Activated CD4-positive, CD25-positive, alpha-beta regulatory T cell treated with anti-CD3 and anti-CD28 coated beads, Interleukin-2, amount 50 U/mL, for 16 hours (primary cell): ENCODE data around the gene NUP107.

Experiments
- DNase-seq: peaks from one replicate; pipeline ENCODE4 v3.0.0-alpha.2; 2020; ENCODE audit warnings: low read depth, low spot score

Gene NUP107

DNA sequence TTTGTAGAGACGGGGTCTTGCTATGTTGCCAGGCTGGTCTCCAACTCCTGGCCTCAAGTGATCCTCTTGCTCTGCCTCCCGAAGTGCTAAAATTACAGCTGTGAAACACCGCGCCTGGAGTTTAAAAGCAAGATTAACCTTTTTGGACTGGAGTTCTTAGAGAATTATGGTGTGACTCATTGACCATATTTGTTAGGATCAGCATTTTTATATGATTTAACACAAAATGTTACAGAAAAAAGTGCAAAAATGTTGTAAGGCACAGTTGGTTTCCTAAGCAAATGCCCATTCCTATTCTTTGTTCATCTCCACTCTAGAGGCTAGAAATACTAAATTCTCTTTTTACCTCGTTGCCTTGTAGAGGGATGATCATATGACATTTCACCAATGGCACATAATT lies 86.8 kb downstream of the NUP107 start:
- no peak for DNase-seq

DNA sequence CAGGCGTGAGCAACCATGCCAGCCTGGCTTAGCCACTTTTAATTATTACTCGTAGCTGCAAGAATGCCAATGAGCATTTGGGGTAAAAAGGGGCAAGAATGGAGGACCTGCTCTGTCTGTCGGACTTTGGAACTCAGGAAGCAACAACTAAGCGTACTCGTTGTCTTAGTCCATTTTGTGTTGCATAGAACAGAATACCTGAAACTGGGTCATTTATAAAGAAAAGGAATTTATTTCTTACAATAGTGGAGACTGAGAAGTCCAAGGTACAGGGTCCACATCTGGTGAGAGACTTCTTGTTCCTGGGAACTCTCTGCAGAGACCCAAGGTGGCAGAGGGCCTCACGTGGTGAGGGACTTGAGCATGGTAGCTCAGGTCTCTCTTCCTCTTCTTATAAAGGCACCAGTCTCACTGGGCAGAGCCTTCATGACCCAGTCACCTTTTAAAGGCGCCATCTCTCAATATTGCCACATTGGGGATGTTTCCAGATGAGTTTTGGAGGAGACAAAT lies 88.4 kb downstream of the NUP107 start:
- DNase-seq = no peak

DNA sequence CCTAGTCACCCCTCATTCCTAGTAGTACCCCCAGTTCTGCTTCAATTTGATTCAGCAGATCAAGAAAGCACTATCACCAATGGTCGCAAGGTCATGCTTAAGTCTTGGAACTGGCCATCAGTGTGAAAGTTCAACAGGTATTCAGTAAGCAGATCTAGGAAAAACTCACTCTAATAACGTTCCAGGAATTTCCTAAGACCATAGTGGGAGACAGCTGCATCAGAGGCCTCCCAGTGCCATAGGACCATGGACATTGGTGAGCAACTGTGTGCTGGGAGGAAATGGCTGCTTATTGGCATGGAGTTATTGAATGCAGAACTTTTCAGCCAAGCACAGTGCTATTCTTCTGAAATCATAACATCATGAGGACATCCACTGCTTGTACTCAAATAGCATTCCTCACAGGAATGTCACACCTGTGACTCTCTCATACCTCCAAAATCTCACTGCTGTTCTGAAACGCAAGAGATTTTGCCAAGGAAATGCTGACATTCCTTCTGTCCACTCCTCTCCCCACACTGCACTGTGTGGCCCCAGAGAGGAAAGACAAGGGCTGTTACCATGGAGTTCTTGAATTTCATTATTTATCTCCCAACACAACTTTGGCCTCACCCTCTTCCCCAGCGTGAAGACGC lies 90.3 kb downstream of the NUP107 start:
- DNase-seq = no peak

DNA sequence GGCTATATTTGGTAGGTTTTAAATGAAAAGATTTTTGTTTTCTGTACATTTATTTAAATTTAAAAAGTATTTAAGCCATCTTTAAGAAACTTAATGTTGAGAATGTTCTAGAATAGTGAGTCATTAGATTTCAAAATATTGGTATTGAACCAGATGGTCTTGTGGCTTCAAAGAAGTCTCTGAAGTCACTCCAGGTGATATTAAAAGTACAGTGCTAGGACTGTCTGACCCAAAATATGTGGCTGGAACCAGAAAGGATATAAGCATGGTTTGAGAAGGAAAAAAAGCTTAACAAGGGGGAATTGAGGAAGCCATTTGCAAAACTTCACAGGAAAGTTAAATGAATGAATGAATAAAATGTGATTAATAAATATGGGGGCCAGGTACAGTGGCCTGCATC lies 92.5 kb downstream of the NUP107 start:
- DNase-seq = no peak

DNA sequence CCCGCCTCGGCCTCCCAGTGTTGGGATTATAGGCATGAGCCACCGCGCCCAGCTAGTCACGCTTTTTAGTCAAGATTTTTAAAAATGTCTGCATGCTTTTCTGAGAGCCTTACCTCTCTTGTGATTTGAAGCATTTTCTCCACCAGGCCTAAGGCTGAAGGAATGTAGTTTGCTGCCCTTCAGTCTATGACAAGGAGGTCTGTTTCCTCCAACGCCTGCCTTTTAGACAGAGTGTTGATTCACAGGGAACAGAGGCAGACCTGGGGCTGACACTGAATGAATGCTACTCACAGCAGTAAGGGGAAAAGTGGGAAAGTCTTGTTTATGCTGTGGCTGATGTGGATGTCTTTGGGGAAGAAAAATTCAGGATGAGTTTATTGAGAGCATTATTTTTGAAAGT lies 94.0 kb downstream of the NUP107 start:
- no peak for DNase-seq

DNA sequence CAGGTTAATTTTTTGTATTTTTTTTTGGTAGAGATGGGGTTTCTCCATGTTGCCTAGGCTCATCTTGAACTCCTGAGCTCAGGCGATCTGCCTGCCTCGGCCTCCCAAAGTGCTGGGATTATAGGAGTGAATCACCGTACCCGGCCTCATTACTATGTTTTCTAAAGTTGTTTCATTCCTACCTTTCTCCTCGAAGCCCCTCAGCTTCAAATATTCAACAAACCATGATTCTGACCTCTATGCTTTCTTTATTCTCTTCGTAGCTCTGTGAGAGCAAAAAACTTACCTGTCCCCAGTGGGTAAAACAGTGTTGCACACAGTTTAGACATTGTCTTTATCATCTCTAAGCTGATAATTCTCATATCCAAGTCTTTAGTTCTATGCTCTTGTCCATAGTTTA lies 95.0 kb downstream of the NUP107 start:
- no peak for DNase-seq

DNA sequence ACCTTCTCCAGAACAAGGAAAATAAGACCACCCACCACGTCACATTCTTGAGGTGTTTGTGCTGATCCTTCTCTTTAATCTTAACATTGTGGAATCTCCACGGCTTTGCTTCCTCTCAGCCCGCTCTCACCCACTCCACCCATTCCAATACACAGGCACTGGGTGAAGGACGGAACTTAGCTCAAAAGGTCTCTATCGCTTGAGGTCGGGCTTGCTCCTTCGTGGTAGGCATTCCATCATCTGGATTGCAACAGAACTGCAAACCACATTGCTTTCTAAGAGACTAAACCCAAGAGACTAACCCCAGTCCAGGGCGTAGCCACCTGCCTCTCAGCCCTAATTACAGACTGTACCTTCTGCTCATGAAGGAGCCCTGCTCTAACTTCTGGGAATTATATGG lies 97.2 kb downstream of the NUP107 start:
- DNase-seq = no peak

DNA sequence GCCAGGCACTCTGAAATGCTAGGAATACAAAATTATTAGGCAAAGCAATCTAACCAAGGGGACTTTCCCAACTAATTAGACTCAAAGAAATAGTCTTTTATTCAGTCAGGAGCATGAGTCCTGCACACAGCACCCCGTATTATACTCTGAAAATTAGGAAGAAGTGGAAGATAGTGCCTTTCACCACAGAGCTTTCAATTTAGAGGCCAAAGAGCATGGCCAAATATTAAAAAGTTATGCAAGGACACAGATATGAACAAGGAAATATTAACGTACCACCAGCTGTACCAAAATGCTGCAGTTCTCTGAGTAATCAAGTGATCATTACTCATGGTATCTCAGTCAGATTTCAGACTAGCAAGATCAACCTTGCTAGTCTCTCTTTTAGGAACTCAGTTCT lies 98.6 kb downstream of the NUP107 start:
- DNase-seq = no peak

DNA sequence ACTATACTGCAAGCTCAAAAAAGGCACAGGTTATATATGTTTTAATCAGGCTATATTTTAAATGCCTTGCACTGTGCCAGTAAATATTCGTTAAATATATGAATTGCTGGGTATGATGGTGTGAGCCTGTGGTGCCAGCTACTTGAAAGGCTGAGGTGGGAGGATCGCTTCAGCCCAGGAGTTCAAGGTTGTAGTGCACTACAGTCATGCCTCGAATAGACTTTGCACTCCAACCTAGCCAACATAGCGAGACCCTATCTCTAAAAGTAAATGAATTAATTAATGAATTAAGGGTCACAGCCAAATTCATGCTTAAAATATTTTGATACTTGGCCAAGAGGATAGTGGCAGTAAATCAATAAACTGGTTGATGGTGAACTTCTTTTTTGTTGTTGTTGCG lies 99.0 kb downstream of the NUP107 start:
- DNase-seq = no peak

DNA sequence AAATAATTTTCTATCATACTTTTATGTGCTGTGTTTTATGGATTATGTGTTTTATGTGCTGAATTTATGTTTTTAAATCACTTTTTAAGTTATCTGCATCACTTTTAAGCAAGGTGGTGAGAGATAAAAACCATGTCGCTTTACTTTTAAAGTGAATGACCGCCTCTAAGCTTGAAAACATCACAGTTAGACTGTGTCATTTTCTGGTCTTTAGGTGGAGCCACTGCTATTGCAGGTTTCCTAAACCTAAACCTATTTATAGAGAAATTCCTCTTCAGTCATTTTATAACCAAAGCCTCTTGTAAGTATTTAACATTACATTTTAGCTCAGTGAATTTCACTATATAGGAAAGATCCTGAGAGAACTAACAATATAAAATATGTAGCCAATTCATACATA lies 100.2 kb downstream of the NUP107 start:
- DNase-seq = no peak

DNA sequence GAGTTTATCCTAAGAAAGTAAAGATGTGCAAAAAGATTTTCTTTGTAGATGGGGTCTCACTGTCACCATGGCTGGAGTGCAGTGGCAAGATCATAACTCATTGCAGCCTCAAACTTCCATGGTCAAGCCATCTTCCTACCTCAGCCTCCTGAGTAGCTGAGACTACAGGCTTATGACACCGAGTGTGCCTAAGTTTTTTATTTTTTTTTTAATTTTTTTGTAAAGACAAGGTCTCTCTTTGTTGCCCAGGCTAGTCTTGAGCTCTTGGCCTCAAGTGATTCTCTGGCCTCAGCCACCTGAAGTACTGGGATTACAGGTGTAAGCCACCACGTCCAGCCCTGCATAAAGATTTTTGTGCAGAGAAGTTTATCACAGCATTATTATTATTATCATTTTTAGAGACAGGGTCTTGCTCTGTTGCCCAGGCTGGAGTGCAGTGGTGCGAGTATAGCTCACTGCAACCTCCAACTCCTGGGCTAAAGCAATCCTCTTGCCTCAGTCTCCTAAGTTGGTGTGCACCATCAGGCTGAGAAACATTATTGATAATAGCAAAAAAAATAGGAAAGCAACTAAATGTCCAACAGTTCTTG lies 101.9 kb downstream of the NUP107 start:
- no peak for DNase-seq

DNA sequence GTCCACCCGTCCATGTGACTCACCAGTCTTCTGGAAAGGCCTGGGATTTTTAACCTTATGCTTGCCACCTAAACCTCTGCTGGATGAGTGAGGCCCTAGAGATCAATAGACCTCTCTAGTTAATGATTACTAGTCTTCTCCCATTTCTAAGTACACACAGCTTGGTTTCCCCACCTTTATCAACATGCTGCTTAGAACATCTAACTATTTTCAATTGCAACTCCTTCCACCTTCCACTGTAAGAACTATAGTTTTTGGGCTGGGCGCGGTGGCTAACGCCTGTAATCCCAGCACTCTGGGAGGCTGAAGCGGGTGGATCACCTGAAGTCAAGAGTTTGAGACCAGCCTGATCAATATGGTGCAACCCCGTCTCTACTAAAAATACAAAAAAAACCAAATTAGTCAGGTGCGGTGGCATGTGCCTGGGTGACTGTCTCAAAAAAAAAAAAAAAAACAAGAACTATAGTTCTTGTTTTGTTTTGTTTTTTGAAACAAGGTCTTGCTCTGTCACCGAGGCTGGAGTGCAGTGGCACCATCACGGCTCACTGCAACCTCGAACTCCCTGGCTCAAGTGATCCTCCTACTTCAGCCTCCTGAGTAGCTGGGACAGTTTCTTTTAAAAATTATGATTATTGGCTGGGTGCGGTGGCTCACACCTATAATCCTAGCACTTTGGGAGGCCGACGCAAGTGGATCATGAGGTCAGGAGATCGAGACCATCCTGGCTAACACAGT lies 102.5 kb downstream of the NUP107 start:
- no peak for DNase-seq

DNA sequence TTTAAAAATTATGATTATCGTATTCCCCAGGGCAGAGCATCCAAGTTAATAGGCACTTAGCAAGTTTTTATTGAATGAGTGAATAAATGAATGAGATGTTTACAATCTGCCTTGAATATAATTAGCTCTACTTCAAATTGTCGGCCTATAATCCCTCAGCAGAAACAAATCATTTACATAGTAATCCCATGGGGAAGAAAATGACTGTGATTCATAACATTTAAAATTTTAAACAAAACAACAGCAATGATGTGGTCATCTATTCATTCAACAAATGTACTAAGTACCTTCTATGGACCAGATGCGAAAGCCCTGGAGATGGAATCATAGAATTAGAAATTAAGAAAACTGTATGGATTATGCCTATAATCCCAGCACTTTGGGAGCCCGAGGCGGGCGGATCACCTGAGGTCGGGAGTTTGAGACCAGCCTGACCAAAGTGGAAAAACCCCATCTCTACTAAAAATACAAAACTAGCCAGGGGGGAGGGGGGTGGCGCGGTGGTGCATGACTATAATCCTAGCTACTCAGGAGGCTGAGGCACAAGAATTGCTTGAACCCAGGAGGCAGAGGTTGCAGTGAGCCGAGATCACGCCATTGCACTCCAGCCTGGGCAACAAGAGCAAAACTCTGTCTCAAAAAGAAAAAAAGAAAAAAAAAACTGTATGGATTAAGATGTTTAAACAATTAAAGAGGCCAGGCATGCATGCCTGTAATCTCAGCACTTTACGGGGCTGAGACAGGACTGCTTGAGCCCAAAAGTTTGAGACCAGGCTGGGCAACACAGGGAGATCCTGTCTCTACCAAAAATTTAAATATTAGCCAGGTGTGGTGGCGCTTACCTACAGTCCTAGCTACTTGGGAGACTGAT lies 103.5 kb downstream of the NUP107 start:
- no peak for DNase-seq

DNA sequence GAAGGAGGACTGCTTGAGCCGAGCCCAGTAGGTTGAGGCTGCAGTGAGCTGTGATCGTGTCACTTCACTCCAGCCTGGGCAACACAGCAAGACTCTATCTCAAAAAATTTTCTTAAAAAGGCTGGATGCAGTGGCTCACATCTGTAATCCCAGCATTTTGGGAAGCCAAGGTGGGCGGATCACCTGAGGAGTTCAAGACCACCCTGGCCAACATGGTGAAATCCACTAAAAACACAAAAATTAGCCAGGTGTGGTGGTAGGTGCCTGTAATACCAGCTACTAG lies 104.1 kb downstream of the NUP107 start:
- DNase-seq = no peak

DNA sequence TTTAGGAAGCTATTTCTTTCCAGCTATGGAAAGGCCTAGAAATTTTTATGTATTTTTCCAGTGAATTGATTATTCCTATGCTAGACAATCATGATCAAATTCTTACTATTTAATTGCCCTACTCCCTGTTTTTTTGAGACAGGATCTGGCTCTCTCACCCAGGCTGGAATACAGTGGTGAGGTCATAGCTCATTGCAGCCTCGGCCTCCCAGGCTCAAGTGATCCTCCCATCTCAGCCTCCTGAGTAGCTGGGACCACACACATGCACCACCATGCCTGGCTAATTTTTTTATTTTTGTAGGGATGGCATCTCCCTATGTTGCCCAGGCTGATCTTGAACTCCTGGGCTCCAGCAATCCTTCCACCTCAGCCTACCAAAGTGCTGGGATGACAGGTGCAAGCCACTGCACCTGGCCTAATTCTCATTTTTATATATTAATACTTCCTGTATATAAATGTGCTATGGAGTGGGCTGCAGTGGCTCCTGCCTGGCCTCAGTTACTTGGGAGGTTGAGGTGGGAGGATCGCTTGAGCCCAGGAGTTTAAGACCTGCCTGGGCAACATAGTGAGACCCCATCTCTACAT lies 105.2 kb downstream of the NUP107 start:
- DNase-seq = no peak

DNA sequence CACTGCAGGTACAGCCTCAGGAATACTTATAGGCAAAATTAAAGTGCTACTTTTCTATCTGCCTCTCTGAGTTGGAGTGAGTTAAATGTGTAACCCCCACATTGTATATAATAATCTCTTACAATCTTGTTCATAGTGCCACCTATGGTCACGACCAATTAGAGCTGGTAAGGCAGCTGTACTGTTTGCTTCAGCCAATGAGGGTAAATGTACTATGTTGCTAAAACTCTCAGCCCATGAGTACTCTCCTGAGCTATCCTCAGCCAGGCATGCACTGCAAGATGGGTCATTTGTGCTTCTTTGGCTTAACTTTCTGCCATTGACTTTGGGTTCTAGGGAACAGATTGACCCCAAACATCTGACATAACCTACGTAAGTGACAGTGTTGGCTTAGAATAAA lies 106.2 kb downstream of the NUP107 start:
- no peak for DNase-seq

DNA sequence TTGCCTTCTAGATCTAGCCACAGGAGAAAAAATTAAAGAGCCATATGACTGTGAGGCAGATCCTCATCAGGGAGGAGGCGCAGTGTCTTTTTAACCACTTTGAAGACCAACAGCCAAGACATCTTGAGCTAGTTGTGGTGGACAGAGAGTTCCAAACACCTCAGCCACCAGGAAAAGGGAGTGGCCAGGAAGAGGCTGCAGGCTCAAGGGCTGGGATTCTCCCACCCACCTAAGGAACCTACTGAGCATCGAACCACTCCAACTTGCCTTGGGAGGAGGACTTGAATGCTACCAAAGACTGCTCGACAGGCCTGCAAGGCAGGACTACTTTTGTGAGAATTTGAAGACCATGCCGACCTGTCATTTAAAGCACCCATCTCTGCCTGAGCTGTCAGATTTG lies 106.7 kb downstream of the NUP107 start:
- no peak for DNase-seq

DNA sequence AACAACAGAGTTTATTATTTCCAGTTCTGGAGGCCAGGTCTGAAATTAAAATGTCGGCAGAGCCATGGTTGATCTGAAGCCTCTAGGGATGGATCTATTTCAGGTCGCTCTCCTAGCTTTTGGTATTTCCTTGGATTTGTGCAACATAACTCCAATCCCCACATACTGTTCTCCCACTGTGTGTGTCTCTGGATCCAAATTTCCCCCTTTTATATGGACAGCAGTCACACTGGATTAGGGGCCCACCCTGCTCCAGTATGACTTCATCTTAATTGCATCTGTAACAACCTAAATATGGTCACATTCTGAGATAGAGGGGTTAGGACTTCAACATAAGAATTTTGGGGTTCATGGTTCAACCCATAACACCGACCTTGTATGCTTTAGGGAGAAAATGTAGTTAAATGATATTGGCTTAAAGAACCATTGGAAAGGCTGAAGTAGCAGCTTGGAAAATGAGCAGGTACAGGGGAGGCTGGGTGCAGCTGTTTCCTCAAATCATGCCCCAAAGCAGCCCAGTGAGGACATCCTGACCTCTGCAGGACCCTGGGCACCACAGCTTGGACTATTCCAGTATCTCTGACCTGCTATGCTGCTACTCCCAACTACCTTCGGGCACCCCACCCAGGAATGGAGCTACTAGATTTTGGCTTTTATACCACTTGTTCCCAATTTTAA lies 107.3 kb downstream of the NUP107 start:
- no peak for DNase-seq

DNA sequence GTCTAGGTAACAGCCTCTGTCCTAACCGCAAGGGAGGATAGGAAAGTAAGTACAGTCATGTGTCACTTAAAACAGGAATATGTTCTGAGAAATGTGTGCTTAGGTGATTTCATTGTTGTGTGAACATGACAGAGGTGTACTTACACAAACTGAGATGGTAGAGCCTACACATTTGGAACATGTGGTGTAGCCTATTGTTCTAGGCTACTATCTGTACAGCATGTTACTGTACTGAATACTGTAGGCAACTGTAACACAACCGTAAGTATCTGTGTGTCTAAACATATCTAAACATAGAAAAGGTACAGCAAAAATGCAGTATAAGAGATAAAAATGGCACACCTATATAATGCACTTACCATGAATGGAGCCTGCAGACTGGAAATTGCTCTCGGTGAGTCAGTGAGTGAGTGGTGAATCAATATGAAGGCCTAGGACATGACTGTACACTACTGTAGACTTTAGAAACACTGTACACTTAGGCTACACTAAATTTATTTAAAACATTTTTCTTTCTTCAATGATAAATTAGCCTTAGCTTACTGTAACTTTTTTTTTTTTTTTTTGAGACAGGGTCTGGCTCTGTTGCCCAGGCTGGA lies 108.0 kb downstream of the NUP107 start:
- DNase-seq = no peak
